GM12891 (cell line): ENCODE results near the gene GATA6.

Source experiments
- POLR2A ChIP-seq: IDR thresholded peaks from 2 replicates; pipeline ENCODE4 v1.6.1; 2011; ENCODE audit warnings: low read depth, low read length, control low read depth
- POLR2AphosphoS5 ChIP-seq: IDR thresholded peaks from 2 replicates; pipeline ENCODE4 v1.6.1; 2011; ENCODE audit warnings: low read depth, low read length, control low read depth

DNA sequence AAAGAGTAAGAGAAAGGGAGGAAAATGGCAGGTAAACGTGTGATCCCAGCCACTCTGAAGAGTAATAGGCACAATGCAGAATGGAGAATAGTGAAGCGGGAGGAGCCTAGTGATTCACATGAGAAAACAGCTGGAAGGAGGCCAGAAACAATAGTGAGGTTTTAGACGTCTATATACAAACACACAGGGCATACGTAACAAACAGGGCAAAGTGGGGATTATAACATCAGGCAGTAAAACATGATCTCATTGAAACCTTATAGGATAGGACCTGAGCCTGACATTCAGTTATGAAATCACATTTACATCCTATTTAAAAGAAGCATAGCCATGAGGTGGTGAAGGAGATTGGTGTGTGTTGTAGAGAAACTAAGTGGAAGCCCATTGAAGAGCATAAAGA, 33.0 kb upstream of the GATA6 start:
- TF ChIP-seq POLR2A (no peak), POLR2AphosphoS5 (no peak)
